A549 treated with Mapracorat at 1 μM for 4 hours (cell line): ENCODE results near the gene CAPS. TPM values are rescaled to one million over a fixed set of nuclear protein-coding genes. Genes with fewer than 3 reads are reported as not detected.

Source experiments
- total RNA-seq: library from RNA; stranded (reverse); fragments of 200-300 nt; extraction: Qiagen RNA extraction; gene quantifications from 5 replicates; pipeline ENCODE4 v1.2.3, GENCODE V29; 2022

CAPS gene
- total RNA-seq, result 0.74 to 1.2 TPM (median 0.95 TPM) in 5 replicates

DNA sequence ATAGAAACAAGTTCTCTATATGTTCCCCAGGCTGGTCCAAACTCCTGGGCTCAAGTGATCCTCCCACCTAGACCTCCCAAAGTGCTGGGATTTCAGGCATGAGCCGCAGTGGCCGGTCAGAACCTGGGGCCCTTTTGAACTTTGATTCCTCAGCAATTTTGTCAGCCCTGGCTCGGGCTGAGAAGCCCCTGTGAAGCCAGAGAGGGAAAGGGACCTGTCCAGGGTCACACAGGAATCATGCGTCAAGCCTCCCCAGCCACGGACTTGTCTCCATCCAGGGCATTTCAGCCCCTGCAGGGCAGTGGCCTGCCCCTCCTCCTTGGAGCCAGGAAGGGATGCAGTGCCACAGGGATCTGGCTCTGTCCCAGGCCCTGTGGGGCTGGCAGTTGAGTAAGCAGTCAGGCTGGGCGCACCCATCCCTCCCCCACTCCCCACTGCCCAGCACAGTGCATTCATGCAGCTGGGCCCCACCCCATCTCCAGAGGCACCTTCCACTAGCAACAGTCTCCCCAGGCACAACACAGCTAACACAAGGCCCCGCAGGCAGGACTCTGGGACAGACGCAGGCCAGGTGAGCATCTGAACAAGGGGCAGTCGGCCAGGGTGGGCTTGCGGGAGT, at the start of gene CAPS:
CAPS (plus strand) TSS at position 516 of the 619 bp plus-strand sequence. CDS start 153 bp downstream, outside the sequence.

DNA sequence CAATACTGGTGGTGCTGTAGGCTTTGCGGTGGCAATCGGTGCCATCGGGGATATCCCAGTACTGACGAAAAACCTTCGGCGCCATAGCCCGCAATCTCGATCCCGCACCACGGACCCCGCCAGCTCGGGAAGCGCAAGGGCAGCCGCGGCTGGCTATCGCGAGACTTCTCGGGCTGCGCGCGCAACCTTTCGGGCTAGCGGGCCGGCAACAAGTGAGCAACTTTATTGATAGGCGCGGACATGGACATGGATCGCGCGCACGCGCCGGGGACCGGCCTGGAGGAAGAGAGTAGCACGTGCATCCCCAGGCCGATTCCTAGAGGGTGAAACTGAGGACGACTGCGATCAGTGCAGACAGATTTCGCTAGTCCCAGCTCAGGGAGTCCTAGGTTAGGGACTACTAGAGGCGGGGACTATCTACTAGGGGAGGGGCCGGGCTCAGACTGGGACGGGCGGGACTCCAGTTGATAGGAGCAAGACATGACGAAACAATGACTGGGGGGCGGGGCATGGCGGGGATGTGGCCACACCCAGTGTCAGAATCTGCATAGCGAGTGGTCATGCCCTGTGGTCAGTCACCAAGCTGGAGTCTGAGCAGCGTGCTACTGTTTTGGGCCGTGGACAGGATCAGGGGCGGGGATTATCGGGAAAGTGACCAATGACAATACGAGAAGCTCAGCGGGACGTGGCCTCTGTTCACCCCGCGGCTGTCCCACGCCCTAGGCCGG, 10.3 kb upstream of the CAPS start, which contains the start of gene NDUFA11:
NDUFA11 (minus strand) TSS at position 167 of the 728 bp plus-strand sequence; CDS start at position 85, 82 bp downstream.

DNA sequence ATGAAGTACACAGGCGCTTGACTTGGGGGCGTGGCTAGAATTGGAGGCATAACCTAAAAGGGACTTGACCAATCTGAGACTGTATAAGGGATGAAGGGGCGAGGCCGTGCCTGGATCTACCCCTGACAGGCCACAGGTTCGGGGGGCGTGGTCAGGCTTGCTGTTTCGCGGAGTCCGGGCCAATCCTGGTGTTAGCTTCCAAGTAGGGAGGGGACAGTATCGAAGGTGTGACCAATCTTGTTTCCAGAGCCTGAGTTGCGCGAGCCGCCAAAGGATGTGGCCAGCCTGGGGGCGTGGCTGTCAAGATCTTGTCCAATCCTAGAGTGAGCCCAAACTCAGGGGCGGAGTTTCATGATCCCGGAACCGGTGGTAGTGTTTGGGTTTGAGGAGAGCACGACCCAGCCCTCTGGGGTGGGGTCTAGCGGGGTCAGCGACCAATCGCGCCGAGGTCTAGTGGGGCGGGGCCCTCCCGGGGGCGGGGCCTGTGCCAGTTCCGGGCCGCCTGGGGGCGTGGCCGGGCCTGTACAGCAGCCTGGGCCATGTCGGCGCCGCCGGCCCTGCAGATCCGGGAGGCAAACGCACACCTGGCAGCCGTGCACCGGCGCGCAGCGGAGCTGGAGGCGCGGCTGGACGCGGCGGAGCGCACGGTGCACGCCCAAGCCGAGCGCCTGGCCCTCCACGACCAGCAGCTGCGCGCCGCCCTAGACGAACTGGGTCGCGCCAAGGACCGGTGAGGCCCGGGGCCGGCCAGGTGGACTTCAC, 9.5 kb upstream of the CAPS start, which contains the start of gene VMAC:
VMAC (plus strand) TSS at position 521 of the 762 bp plus-strand sequence; CDS start at position 540, 19 bp downstream.

Other genes with a start within 250 kb of the CAPS start
- gene MICOS13, start 233.7 kb upstream of the CAPS start, total RNA-seq, result 46.9 to 73.1 TPM (median 68.7 TPM) in 5 replicates
- gene HSD11B1L, start 233.2 kb upstream of the CAPS start, total RNA-seq, result 3.6 to 5.3 TPM (median 4.3 TPM) in 5 replicates
- 762 to 861 TPM (median 781 TPM) in 5 replicates for gene RPL36, start 224.0 kb upstream of the CAPS start, total RNA-seq
- gene LONP1, start 194.1 kb upstream of the CAPS start, total RNA-seq, result 45.3 to 65.6 TPM (median 59.0 TPM) in 5 replicates
- gene CATSPERD, start 193.6 kb upstream of the CAPS start, total RNA-seq, result not detected in 5 replicates
- gene PRR22, start 129.5 kb upstream of the CAPS start, total RNA-seq, result 1.7 to 3.3 TPM (median 2.6 TPM) in 5 replicates
- 25.9 to 34.8 TPM (median 28.7 TPM) in 5 replicates for gene DUS3L, start 123.1 kb upstream of the CAPS start, total RNA-seq
- gene NRTN, start 109.2 kb upstream of the CAPS start, total RNA-seq, result 0.36 to 1.4 TPM (median 0.73 TPM) in 5 replicates
- 0.15 TPM in 1 of 5 replicates, not detected in the others for gene FUT6, start 74.6 kb upstream of the CAPS start, total RNA-seq
- gene FUT3, start 62.8 kb upstream of the CAPS start, total RNA-seq, result 0.06 TPM in 1 of 5 replicates, not detected in the others
- not detected in 5 replicates for gene FUT5, start 43.7 kb upstream of the CAPS start, total RNA-seq
- 217 to 311 TPM (median 290 TPM) in 5 replicates for gene NDUFA11, start 10.5 kb upstream of the CAPS start, total RNA-seq
- 0.35 to 0.87 TPM (median 0.51 TPM) in 5 replicates for gene VMAC, start 9.4 kb upstream of the CAPS start, total RNA-seq
- gene RANBP3, start 63.9 kb downstream of the CAPS start, total RNA-seq, result 40.0 to 43.3 TPM (median 42.3 TPM) in 5 replicates
- gene RFX2, start 196.2 kb downstream of the CAPS start, total RNA-seq, result 4.8 to 7.0 TPM (median 5.9 TPM) in 5 replicates
- gene ACSBG2, start 221.4 kb downstream of the CAPS start, total RNA-seq, result not detected in 5 replicates